ENCODE results near the gene OR5C1. TPM values are rescaled to one million over a fixed set of nuclear protein-coding genes. Genes with fewer than 3 reads are reported as not detected.

Gene OR5C1
- total RNA-seq (2016; rRNA removed; fragmentation: Illumina TruSeq; extraction: Trizol) (not detected in 2 replicates), polyA plus RNA-seq (2011; rRNA removed) (not detected in 2 replicates), polyA minus RNA-seq (2011; rRNA and poly(A)+ RNA removed; ENCODE audit: low replicate concordance) (not detected in 2 replicates), Bru-seq, nascent RNA (not detected), BruChase-seq, experiment 1, labeled RNA remaining after a 6-hour chase (not detected), BruChase-seq, experiment 2, labeled RNA remaining after a 2-hour chase (not detected)
- not detected in 2 replicates for total RNA-seq (2016; cell fraction: cytosol; rRNA removed; fragmentation: Illumina TruSeq; extraction: Trizol; ENCODE audit: low read depth)
- not detected in 2 replicates for total RNA-seq (2016; cell fraction: insoluble cytoplasmic fraction; rRNA removed; fragmentation: Illumina TruSeq; extraction: Trizol)
- total RNA-seq (2016; cell fraction: membrane; rRNA removed; fragmentation: Illumina TruSeq; extraction: Trizol) = not detected in 2 replicates
- total RNA-seq (2016; cell fraction: nucleus; rRNA removed; fragmentation: Illumina TruSeq; extraction: Trizol) = not detected in 2 replicates
- not detected in 2 replicates for polyA plus RNA-seq (2011; cell fraction: cytosol; rRNA removed)
- not detected in 2 replicates for polyA plus RNA-seq (2011; cell fraction: nucleus; rRNA removed)
- polyA plus RNA-seq (2012) = not detected in 2 replicates
- not detected in 2 replicates for polyA plus RNA-seq (2016; cell fraction: cytosol; fragmentation: Illumina TruSeq; extraction: Trizol; ENCODE audit: low read depth)
- not detected in 2 replicates for polyA plus RNA-seq (2016; cell fraction: insoluble cytoplasmic fraction; fragmentation: Illumina TruSeq; extraction: Trizol; ENCODE audit: low read depth)
- not detected in 2 replicates for polyA plus RNA-seq (2016; cell fraction: membrane; fragmentation: Illumina TruSeq; extraction: Trizol; ENCODE audit: low read depth)
- not detected in 2 replicates for polyA plus RNA-seq (2016; cell fraction: nucleus; fragmentation: Illumina TruSeq; extraction: Trizol; ENCODE audit: insufficient read depth, low read depth)
- not detected in 2 replicates for polyA minus RNA-seq (2011; cell fraction: cytosol; rRNA and poly(A)+ RNA removed)
- not detected in 2 replicates for polyA minus RNA-seq (2011; cell fraction: nucleus; rRNA and poly(A)+ RNA removed)
- long read RNA-seq, experiment 1 = 0 reads
- long read RNA-seq, experiment 2 = 0 reads

DNA sequence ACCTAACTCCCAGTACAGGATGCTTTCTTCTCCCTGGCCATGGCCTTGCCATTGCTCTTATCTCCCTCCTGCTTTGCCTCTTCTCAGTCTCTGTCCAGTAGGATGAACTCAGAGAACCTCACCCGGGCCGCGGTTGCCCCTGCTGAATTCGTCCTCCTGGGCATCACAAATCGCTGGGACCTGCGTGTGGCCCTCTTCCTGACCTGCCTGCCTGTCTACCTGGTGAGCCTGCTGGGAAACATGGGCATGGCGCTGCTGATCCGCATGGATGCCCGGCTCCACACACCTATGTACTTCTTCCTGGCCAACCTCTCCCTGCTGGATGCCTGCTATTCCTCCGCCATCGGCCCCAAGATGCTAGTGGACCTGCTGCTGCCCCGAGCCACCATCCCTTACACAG, at the start of gene OR5C1:
Gene OR5C1 (plus strand): TSS at position 103 of the 400 bp plus-strand sequence. CDS start 0 bp downstream, at position 103.
- Histone ChIP-seq H3K4me2 (ENCODE audit: low read depth, low read length) (no peak within 1 kb of the TSS), H3K27ac (ENCODE audit: extremely low read length, insufficient read depth, low read length) (no peak within 1 kb of the TSS), H3K9me3 (ENCODE audit: low read length) (no peaks in the 10 kb centered on the region), H3K9ac (ENCODE audit: insufficient read depth, low read depth, low read length) (no peak within 1 kb of the TSS), H3K36me3 (replicated peaks in 1 of 2; ENCODE audit: control insufficient read depth in 1 of 2, insufficient read depth in 2 of 2, low read length in 2 of 2) (no peaks in the 10 kb centered on the region), H3K79me2 (ENCODE audit: insufficient read depth, low read length) (no peaks in the 10 kb centered on the region), H4K20me1 (ENCODE audit: insufficient read depth, low read length) (no peaks in the 10 kb centered on the region), H2AFZ (ENCODE audit: low read length) (no peak within 1 kb of the TSS), H3K27me3 (ENCODE audit: control insufficient read depth in 1 of 2, insufficient read depth in 2 of 2, low read length in 2 of 2) (no peaks in the 10 kb centered on the region), H3K4me1 (ENCODE audit: insufficient read depth, low read length) (no peaks in the 10 kb centered on the region; the same call in 1 of the 2 replicates), H3K4me3 (replicated peaks in 1 of 3; ENCODE audit: insufficient read depth in 1 of 3, low read depth in 2 of 3, low read length in 3 of 3) (no peak within 1 kb of the TSS)
- ChIA-PET POLR2A (no interaction called here), CTCF (ENCODE audit: low intra/inter-chr PET ratio, low total read pairs) (no interaction called here)
- in situ Hi-C loops (cut with HindIII; ENCODE audit: extremely low pct_ligation_motif_present, low pct_unique_long_range_greater_than_20kb) = no loop called here
- no TSS peak for BruUV-seq (replicated peaks)
- intact Hi-C loops (cut with micrococcal nuclease; ENCODE audit: unreplicated experiment) = no loop called here
- no peak for DNase-seq (ENCODE audit: low spot score)
- FAIRE-seq = no peak
- WGBS (ENCODE audit: low lambda C conversion rate) = 67% methylated on average over 10 of the region's 12 CpGs
- TF ChIP-seq ZNF790 (CRISPR knock-in tag; IDR thresholded peaks at IDR 0.05; ENCODE audit: borderline replicate concordance) (no peak), NFIC (IDR thresholded peaks at IDR 0.05; ENCODE audit: low read length) (no peak), MEIS1 (CRISPR knock-in tag; IDR thresholded peaks at IDR 0.05; ENCODE audit: borderline replicate concordance) (no peak), NFE2L2 (IDR thresholded peaks at IDR 0.05; ENCODE audit: low read length) (no peak), EP300 (IDR thresholded peaks at IDR 0.05; ENCODE audit: low read depth in 2 of 2, low read length in 2 of 2) (no peak), EP300 (CRISPR knock-in tag; IDR thresholded peaks at IDR 0.05; ENCODE audit: borderline replicate concordance) (no peak), ZC3H13 (CRISPR knock-in tag; IDR thresholded peaks at IDR 0.05) (no peak), ZFP62 (CRISPR knock-in tag; IDR thresholded peaks at IDR 0.05) (no peak), ZFYVE20 (CRISPR knock-in tag; IDR thresholded peaks at IDR 0.05; ENCODE audit: borderline replicate concordance, low read depth) (no peak), SP2 (CRISPR knock-in tag; IDR thresholded peaks at IDR 0.05) (no peak)
- TF ChIP-seq, protein P1, sequence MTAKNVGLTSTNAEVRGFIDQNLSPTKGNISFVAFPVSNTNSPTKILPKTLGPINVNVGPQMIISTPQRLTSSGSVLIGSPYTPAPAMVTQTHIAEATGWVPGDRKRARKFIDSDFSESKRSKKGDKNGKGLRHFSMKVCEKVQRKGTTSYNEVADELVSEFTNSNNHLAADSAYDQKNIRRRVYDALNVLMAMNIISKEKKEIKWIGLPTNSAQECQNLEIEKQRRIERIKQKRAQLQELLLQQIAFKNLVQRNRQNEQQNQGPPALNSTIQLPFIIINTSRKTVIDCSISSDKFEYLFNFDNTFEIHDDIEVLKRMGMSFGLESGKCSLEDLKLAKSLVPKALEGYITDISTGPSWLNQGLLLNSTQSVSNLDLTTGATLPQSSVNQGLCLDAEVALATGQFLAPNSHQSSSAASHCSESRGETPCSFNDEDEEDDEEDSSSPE (CRISPR knock-in tag; IDR thresholded peaks at IDR 0.05) = no peak
- TF ChIP-seq, protein P2, sequence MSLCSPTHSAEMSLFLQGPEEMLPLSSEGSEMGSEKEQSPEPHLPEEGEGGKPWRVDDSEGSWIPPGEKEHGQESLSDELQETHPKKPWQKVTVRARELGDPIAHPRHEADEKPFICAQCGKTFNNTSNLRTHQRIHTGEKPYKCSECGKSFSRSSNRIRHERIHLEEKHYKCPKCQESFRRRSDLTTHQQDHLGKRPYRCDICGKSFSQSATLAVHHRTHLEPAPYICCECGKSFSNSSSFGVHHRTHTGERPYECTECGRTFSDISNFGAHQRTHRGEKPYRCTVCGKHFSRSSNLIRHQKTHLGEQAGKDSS (CRISPR knock-in tag; IDR thresholded peaks at IDR 0.05; ENCODE audit: borderline replicate concordance, low read depth) = no peak
- TF ChIP-seq, protein P3, sequence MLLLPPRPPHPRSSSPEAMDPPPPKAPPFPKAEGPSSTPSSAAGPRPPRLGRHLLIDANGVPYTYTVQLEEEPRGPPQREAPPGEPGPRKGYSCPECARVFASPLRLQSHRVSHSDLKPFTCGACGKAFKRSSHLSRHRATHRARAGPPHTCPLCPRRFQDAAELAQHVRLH (CRISPR knock-in tag; IDR thresholded peaks at IDR 0.05; ENCODE audit: borderline replicate concordance, low read depth) = no peak
- TF ChIP-seq, protein P4, sequence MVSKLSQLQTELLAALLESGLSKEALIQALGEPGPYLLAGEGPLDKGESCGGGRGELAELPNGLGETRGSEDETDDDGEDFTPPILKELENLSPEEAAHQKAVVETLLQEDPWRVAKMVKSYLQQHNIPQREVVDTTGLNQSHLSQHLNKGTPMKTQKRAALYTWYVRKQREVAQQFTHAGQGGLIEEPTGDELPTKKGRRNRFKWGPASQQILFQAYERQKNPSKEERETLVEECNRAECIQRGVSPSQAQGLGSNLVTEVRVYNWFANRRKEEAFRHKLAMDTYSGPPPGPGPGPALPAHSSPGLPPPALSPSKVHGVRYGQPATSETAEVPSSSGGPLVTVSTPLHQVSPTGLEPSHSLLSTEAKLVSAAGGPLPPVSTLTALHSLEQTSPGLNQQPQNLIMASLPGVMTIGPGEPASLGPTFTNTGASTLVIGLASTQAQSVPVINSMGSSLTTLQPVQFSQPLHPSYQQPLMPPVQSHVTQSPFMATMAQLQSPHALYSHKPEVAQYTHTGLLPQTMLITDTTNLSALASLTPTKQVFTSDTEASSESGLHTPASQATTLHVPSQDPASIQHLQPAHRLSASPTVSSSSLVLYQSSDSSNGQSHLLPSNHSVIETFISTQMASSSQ (IDR thresholded peaks at IDR 0.05; ENCODE audit: low read depth) = no peak
- TF ChIP-seq, protein P4 (CRISPR knock-in tag; IDR thresholded peaks at IDR 0.05; ENCODE audit: borderline replicate concordance) = no peak
- ATAC-seq = no peak
